GM19025 (cell line): ENCODE measurements around the gene ARHGEF35.
"Not testable (repeated sequence)": the region's sequence is repeated elsewhere in the genome, so short reads cannot be mapped to it uniquely, and the experiment has no call there.

ENCODE experiments used
- ATAC-seq: cut with Tn5 transposase; IDR thresholded peaks from one replicate; pipeline ENCODE4 v1.9.1; 2021; ENCODE audit warnings: mild to moderate bottlenecking, low read depth, moderate library complexity; ENCODE audit not compliant: unreplicated experiment

Gene ARHGEF35

DNA sequence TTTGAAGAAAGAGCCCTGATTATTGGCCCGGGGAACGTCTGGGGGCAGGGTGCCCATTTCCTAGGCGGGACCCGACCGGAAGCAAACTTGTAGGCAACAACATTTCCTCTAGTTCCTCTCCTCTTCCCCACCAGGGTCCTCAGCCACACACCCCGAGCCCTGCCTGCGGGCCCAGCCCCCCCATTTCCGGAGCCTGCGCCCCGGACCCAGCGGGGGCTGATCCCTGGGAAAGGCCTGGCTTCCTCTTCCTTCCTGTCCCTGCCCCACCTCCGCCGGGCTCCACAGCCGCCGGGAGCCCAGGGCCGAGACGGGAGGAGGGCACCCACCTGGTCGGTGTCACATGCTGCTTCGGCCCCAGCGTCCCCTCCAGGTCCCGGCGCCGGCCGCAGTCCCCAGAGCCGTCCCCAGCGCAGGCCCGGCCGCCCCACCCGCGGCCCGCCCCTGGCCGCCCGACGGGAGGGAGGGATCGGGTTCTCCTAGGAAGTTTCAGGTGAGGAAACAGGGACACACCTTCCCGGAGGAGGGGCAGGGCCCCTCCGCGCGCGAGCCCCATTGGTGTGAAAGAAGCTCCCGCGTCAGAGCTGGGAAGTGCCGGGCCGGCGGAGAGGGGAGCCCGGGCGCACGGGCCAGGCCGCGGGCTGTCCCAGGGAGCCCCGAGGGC, at the start of gene ARHGEF35:
Gene ARHGEF35 (minus strand): TSS at position 622 of the 661 bp plus-strand sequence. CDS start 7,450 bp downstream, outside the sequence.
- peak; percentile 64 for ATAC-seq

DNA sequence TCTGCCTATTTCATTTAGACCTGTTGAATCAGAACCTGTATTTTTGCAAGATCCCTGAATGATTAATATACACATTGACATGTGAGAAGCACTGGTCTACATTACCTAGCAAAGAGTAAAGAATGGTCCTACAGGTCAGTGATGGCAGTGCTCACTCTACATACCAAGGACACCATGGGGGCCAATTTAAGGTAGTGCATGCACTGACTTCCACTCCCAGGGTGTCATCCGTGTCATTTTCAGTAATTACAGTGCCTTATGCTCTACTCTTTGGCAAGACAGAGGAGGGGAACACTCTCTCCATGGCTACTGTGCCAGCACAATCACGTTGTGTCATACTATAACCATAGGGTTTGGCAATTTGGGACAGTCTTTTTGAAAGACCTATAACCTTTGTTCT, 49.7 kb upstream of the ARHGEF35 start:
- not testable (repeated sequence) for ATAC-seq

DNA sequence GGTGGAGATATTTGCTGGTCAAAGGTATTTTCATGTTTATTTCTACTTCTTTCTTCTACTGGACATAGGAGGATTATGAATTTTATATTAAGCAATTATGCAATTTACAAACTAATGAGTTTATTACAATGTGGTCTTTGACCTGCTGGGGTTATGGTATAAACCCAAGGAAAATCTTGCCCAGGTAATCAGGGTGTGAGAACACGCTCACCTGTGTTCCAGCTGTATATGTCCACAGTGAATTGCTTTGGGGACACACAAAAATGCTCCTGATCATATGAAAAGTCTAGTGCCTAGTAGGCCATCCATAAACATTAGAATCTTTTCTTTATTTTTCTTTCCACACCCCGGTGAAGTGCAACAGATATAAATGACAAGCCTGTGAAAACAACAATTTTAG, 43.7 kb upstream of the ARHGEF35 start, which contains the start of gene OR2A42:
Gene OR2A42 (minus strand): TSS at position 241 of the 400 bp plus-strand sequence. CDS start 6,762 bp downstream, outside the sequence.
- ATAC-seq: not testable (repeated sequence)

DNA sequence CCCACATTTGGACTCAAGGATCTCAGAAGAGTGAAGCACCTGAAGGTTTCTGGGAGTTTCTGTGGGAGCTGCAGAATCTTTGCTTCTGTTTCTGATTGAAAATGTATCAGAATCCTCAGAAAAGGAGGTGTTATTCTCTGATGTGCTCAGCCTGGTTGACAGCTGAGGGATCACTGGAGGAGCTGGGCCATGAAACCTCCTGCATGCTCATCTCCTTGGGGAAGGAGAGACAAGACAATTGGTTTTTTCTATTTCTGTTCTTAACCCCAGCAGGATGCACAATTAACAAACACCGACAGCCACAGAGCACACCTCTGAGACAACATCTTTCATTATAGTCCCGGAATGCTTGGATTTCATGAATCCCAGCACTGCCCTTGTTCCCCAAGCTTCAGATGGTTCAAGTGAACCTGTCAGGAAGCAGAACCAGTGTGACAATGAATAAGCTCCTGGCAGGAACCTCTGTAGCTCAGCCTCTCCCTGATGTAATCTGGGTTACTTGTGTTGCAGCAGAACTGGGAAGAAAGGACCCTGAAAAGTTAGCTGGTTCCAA, 43.0 kb upstream of the ARHGEF35 start:
- not testable (repeated sequence) for ATAC-seq

DNA sequence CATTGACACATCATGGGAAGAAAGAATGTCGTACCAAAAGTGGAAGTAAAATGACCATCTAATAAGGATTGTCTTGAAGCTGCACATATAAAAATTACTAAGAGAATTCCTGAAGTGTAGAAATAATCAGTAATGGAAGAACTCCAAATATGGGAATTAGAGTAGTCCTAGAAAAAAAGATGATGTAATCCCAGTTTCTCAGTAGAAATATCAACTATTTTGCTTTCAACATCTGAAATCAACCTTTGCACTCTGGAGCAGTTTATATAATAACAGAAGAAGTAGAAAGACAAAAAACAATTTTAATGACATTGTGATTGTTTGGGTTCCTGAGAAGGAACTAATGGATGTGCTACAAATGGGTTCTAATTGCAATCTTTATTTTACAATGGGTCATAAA, 37.4 kb upstream of the ARHGEF35 start:
- ATAC-seq: not testable (repeated sequence)

DNA sequence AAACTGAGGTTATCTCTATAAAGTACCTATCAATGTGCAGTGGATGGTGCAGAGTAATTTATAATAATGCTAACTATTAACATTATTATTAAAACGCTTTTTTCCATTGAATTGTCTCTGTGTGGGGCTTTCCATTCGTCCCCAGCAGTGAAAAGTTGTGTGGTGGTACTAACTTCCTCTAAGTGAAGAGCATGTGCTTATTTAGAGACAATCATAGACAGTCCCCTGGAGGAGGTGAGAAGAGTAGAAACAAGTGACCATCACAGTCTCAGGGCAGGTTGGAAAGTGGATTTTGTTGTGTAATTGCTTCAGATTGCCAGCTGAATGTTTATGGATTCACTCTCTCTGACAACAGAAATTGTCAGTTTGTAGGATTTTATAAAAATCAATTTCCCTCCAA, 35.4 kb upstream of the ARHGEF35 start:
- ATAC-seq: not testable (repeated sequence)

DNA sequence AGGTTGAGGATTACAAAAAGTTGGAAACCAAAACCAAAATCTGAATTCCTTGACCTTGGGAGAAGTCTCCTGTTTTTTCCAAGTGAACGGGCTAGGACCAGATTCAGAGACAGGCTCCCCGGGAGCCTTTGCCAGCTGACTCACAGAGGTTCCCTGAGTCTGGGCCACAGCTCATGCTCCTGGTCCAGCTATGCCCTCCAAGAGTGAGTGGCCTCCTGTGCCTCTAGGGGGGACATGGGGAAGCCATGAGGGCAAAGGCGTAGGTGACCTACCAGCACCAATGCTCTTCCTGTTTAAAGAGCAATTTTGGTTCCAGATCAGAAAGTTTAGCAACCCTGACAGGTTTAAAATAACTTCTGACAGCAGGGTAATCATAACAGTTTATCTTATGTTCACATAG, 33.2 kb upstream of the ARHGEF35 start:
- not testable (repeated sequence) for ATAC-seq

DNA sequence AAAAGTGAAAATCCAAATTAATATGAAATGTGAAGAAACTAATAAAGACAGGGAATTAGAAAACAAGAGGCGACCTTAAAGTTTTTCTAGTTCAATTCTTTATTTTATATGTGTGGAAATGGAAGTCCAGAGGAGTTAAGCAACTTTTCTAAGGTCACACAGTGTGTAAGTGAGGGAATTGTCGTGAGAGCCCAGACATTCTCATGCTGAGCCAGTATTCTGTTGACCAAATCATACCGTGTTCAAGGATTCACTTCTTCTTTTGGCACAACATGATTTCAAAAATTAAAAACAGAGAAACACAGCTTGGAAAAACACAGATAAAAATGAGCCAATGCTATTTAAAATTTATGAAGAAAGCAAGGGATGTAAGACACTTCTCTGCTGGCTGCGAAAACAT, 31.2 kb upstream of the ARHGEF35 start:
- not testable (repeated sequence) for ATAC-seq

DNA sequence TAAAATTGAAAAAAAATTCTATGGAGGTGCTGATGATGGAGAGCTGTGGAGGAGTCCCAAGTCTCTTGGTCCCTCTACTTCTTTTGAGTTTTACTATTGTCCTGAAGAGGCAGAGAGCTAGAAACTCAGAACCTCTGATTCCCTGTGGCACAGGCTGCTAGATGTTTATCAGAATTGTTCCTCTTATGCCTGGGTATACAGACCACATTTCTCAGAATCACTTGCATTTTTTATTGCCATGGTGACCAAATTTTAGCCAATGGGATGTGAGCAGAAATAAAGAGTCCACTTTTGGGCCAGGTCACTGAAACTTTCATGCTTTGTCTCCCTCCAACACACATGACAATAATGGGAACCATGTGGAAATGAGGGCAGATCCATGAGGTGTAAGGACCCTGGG, 28.0 kb upstream of the ARHGEF35 start:
- not testable (repeated sequence) for ATAC-seq

DNA sequence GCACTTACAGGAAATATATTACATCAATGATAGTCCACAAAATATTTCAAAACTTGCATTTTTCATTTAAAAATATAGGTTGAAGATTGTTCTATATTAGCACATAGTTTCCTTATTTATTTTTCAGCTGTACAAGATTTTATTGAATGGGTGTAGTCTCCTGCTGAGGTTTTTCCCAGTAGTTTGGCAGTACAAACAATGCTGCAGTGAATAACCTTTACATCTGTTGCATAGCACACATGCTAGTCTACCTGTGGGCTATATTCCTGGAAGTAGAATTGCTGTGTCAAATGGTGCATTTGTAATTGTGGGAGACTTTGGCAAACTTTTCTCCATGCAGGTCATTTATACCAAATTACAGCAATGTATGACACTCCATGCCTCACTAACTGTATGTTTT, 24.9 kb upstream of the ARHGEF35 start:
- not testable (repeated sequence) for ATAC-seq

DNA sequence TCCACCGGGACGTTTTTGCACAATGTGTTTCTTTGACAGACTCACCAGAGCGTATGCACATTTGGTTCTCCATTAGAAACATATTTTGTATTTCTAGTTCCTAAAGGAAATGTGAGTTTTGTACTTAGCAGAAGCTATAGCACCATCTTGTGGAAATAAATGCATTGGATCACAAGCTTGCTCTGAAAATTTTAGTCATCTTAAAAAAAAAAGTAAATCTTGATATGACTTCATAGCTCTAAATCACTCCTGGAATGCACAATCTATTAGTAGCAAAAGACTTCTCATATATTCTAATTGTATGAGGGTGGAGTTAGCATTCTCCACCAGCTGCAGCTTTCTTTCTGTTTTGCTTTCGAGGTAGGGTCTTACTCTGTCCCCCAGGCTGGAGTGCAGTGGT, 23.5 kb upstream of the ARHGEF35 start:
- ATAC-seq: not testable (repeated sequence)

DNA sequence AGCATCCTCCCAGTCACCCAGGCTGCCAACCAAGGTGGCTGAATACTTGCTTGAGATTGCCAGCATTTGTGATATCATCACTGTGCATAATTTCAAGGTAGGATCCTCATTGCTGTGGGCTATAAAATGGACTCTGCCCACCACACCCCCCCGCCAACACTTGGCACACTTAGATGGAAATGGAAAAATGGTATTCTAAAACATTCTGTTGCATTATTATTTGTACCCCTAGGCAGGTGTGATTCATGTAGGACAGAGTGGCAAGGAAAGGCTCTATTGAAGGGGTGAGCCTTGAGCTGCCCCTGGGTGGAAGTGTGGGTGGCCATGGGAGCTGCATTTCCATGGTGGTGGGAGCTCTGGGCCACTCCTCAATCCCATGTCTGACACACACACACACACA, 22.9 kb upstream of the ARHGEF35 start:
- not testable (repeated sequence) for ATAC-seq

DNA sequence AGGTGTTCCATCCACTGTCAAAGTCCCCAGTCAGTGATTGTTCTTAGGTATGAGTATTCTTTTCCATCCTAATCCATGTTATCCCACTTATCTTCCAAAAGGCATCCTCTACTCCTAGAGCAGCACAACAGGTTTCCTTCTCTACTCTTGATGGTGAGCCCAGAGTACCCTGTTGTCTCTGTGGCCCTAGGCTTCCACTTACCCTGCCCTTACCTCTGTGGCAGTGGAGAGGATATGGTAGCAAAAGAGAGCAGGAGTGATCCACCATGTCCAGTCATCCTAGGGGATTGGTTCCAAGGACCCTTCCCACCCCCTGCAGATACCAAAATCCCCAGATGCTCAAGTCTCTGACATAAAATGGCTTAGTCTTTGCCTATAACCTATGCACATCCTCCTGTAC, 21.6 kb upstream of the ARHGEF35 start:
- ATAC-seq: not testable (repeated sequence)

DNA sequence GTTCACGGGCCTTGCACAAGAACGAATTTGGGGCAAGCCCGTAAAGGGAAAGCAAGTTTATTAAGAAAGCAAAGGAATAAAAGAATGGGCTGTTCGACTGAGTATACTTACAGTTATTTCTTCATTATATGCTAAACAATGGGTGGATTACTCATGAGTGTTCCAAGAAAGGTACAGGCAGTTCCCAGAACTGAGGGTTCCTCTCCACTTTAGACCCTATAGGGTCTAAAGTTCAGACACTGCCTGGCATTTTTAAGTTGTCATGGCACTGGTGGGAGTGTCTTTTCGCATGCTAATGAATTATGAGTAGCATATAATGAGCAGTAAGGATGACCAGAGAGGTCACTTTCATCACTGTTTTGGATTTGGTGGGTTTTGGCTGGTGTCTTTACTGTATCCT, 9.7 kb upstream of the ARHGEF35 start:
- not testable (repeated sequence) for ATAC-seq

DNA sequence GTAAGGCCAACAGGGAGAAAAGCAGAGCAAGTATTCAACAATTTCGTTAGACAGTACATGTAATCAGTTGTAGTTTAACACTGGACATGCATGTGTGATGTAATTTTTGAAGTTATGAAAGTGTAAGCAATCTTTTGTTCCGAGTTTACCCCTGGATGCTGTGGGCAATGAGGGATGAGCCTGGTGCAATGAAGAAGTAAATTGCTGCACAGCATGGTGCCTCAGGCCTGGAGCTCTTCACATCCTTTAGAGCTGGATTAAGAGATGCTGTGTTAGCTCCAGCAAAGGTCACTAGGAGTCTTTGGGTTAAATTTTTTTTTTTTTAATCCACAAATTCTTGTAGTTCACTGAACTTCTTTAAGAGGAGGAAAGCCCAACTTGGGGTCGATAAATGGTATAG, 7.5 kb upstream of the ARHGEF35 start:
- ATAC-seq: not testable (repeated sequence)

DNA sequence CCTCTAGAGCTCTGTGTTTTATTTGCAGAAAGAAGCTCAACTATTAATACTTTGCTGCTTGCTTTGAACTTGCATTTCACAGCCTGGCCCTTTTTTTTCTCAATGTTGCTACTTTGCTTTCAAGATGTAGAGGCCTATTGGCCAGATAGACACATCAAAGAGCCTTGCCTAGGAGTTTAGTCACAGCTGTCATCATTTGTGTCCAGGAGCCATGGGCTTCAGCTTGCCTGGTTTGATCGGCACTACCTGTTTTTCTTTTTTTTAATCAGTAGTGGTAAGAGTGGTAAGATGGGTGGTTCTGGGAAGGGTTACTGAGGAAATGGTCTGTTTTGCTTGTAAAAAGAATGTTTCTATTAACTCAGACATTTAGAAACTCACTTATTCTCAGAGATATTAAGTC, 6.3 kb upstream of the ARHGEF35 start:
- not testable (repeated sequence) for ATAC-seq

DNA sequence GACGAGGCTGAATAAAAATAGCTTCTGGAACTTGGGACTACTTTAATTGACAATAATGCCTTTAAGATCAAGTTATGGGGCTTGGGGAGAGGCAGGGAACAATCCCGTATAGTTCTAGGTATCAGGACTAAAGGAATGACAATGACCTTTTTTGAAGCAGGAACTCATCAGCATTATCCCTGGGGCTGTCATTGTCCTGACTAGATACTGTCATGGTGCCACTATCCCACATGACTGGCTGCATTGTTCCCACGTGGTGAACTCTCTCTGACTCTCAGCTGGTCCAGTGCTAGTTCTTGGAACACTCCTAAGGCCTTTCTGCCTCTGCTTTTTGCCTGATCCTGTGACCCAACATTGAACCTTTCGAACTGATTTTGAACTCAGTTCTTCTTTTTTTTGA, 3.3 kb upstream of the ARHGEF35 start:
- not testable (repeated sequence) for ATAC-seq

DNA sequence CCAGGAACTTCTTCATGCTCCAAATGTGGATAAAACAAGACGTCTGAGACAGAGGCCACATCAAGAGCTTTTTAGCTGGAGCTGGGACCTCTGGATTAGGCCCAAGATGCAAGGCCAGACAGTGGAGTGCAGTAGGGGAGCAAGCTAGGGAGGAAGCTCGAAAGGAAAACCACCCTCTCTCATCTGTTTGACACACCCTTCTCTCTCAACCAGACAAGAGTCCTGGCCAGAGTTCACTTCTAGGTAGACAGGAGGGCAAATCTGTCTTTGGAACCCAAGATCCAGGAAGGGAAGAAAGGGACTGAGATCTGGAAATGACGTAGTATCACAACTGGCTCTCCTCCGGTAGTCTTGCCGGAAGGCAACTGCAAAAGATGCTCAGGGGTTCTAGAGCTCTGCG, 1.2 kb downstream of the ARHGEF35 start:
- ATAC-seq: not testable (repeated sequence)

DNA sequence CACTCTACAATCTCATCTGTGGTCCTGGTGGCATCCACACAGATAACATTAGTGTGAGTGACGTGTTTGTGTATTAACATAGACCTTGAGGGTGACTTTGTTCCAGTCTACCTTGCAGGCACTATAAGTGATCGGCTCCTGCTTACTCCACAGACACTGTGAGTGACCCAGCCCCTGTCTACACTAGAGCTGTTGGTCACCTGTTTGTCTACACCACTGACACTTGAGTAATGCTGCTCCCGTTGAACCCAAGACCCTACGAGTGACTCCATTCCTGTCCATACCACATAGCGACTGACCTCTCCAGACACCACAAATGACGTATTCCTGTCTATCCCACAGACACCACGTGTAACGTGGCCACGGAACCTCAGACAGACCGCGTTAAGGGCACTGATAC, 1.9 kb downstream of the ARHGEF35 start:
- not testable (repeated sequence) for ATAC-seq

DNA sequence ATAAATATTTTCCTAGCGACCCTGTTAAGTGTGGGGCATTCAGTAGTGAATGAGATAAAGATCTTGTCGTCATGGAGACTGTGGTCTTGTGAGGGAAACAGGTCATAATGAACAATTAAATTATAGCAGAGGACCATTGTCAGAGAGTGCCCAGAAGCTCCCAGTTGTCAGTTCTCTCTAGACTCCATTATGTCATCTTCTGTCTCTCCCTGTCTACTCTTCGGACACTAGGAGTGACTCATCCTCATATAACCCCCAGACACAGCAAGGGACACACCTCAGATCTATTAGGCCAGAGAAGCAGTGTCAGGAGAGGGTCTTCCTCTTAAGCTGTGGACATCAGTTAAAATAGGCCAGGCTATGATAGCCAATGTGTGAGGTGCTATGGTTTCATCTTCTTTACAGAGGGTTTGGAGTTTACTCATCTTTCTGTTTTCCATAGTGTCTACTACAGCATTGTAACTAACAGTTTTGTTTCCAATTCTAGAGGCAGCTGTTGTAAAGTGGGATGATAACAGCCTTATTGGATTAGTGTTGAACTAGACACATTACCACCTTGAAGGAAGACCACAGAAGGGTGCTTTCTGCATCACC, 7.0 kb downstream of the ARHGEF35 start:
- ATAC-seq: not testable (repeated sequence)

DNA sequence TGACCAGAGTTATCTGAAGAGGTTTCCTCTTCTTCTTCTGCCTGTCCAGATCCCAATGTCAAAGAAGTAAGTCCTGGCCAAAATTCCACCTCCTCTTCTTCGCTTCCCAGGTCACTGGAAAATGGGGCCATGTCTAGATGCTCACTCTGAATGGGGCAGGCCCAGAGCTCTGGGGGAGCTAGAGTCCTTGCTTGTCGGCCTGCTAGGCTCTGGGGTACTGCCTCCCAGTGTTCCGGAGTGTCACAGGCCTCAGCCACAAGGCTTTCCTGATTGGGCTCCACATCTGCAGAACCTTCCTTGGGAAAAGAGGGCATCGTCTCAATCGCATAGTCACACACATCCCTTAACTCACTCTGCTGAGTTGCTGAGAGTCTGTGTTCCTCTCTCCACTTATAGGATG, 7.8 kb downstream of the ARHGEF35 start:
- ATAC-seq: not testable (repeated sequence)

DNA sequence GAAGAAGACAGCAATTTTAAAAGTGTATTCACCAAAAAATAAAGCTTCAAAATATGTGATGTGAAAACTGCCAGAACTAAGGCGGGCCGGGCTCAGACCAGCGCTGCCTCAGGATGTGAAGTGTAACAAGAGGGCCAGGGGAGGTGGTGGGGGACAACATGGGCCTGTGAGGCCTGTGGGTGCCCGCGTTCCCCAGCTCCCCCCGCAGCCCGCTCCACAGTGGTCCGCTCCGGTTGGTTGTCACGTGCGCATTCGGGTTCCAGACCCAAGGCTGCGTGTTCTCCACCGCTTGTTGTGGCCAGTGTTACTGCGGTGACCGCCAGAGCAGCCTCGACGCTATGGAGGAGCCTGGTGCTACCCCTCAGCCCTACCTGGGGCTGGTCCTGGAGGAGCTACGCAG, 12.5 kb downstream of the ARHGEF35 start, which contains the start of gene CTAGE4:
Gene CTAGE4 (plus strand): TSS at position 301 of the 400 bp plus-strand sequence. CDS start 38 bp downstream, at position 339.
- not testable (repeated sequence) for ATAC-seq
